ENCODE measurements around the gene FBXL2.
"Not testable (repeated sequence)": the region's sequence is repeated elsewhere in the genome, so short reads cannot be mapped to it uniquely, and the experiment has no call there.

The FBXL2 gene

DNA sequence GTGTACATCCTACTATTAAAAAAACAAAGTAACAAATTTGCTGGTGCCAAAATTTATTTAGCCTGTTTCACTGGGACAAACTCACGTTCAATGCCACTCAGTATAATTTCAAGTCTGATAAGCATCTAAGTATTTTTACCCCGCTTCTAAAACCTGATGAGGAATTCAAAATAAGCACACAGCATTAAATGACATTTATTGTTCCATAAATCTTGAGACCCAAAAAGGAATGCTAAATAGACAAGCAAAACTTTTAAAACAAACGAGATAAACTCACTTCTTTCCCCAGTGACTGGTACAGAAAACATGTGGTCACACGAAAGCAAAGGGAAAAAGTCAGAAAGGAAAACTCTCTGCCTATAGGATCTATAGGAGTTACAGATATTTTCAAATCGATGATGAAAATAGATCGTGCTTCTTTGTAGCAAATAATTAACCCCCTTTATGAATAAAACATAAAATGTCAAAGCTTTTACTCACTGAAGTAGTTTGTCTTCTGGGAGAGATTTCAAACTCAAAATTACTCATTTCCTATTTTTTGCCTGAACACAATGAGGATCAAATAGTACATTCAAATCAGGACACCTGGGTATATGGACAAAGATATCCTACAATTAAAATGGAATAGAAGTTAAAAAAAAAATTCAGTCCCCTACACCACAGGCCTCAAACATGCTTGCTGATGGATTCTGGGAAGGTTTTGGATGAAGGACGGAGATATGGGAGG, 111.3 kb downstream of the FBXL2 start:
- DNase-seq = no peak

DNA sequence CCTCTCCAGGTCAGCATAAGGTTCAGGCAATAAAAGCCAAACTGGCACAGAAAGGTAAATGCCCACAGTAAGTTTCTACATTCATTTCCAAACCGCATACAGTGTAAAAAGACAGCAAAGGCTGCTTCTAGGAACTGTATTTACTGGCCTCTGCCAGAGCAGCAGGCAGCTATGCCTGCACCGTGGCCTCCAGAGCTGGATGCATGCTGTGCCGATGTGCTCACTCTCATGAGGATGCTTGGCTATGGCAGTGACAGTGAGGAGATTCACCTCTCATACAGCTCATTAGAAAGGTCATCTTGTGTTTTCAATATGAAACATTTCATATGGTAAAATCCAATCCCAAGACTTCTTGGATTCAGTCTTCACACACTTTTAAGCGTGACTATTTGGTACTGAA, 112.7 kb downstream of the FBXL2 start:
- no peak for DNase-seq

DNA sequence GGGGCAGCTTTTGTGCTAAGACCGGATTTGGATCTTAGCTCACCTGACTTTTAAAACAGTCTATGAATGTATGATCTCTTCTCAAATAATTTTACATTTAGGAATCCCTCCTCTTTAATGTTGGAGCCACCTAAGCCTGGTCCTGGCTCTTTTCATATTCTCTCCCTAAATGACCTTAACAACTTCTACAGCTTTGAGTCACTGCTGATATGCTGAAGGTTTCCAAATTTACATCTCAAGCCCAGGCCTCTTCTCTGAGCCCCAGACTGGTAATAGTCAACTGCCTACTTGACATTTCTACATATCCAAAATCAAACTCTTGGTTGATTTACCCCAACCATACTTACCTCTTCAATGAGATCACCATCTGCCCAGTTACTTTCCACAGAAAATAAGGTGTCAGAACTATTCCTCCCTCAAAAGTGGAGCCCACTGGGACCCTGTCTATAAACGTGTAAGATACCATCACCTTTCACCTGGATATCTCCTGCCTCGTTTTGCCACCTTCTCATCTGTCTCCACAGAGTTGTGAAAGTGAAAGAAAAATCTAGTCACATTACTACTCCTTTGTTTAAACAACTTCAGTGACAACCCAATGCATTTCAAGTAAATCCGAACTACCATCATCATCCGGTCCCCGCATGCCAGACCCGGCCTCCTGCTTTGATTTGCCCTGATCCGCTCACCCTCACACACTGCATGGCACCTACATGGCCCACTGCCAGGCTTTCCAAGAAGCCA, 114.2 kb downstream of the FBXL2 start:
- DNase-seq = no peak

DNA sequence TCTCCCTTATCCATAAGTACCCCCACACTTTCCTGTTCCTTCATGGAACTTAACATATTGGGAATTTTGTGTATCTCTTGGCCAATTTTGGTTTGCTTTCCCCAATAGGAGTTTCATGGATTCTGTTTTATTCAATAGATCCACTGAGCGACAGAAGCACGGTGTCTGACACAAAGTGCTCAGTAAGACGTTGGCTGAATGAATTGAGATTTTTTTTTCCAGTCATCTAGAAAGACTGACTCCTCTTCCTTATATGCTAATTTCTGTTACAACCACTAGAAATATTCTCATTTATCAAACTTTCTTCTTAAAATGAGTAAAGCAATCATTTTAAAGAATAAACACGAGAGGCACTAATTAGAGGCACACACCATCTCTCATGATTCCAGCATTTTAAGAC, 114.9 kb downstream of the FBXL2 start:
- DNase-seq = no peak

DNA sequence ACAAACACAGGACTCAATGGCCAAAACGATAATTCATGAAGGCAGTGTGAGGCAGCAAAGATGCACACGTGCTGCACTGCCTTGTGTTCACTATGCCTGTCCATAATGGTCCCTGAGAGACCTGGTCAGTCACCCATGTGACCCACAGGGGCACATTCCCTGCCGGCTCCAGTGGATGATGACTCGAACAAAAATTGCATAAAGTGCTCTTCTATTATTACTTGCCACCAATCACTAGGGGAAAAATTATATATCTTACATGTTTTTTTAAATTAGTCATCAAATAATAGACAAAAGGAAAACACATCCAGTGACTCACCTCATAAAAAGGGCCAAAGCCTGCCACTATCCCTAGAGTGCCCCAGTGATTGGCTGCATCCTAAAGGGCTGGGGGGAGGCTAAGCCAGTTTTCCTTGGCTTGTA, 115.5 kb downstream of the FBXL2 start:
- no peak for DNase-seq

DNA sequence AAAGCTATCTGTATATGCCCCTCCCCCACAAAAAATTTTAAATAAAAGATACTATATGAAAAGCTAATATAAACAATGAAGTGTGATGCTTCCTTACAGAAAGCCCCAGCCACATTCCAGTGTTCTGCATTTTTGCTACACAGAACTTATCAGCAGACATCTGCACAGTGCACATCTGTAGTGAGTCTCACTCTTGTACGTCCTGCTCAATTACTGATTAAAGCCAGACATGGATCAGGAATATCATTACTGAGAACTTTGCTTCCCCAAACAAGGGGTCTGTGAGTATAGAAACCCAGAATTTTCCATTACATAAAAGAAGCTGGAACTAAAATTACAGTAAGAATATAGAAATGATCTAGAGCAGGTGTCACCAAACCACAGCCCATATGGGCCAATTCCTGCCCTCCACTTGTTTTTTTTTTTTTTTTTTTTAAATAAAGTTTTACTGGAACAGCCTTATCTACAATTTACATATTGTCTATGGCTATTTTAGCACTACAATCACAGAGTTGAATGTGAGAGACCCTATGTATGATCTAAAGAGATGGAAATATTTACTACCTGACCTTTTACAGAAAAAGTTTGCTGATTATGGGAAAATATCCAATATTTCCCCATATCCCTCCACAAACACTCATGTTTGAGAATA, 117.3 kb downstream of the FBXL2 start:
- no peak for DNase-seq

DNA sequence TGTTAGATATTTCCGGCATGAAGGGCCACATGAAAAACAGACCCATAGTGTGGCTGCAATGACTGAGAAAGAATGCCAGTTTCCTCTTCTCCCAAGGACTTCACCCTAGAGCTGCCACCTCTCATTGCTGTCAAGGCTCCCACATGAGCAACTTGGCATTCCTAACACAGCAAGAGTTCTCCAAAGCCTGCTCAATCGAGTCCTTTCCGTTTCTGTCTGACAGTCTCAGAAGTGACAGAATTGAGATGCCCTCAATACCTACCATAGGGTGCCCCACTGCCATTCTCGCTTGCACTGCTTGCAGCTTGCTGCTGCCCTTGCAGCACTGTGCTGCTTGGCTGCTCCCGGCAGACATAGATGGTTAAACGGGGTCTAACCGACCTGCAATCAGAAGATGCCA, 118.7 kb downstream of the FBXL2 start:
- DNase-seq = no peak

DNA sequence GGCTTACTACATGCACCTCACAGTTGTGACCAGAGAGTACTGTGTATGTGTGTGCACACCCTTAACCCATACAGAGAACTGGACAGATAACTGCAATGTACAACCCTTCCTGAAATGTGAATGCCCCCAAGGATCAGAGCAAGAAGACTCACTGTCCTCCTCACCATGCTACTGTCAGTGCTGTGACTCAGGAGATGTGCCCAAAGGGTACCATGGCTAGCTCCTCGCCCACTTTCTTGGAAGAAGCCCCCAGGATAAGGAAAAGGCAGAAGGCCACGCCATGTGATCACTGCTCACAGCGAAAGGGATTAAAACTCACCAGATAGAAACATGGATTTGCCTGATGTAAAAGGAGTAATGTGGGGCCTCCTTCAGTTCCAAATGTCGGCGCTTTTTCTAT, 121.2 kb downstream of the FBXL2 start:
- no peak for DNase-seq

DNA sequence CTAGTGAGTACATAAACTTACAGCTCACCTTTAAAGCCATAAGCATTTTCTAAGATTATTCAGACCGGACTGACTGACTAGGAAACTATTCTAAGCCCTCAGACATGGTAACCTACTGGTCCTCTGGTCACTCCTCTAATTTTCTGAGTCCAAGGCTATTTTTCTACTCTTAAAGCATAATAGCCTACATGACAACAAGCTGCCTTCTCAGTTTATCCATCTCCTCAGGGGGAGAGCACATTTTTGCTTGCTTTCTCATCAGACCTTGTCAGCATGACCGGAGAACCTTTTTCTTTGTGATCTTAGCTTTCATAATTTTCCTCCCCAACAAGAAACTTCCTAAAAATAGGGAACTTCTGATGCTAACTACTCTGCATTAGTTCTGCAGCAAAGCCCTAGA, 124.5 kb downstream of the FBXL2 start:
- no peak for DNase-seq

DNA sequence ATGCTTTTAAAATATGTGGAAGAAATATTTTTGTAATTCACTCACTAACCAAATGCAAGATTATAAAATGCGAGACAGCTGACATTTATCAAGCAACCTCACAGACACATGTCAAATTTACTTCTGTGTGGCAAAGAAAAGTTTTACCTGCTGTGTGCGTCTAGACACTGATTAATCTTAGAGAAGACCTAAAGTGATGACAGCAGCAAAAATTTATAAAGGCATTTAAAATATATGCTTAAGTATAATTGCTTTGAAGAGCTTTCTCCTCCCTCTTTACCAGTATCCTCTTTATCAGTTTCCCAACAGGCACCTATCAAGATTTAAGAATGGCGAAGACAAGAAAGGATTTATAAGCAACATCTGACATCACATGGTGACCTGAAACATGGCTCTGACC, 125.7 kb downstream of the FBXL2 start:
- DNase-seq = no peak

DNA sequence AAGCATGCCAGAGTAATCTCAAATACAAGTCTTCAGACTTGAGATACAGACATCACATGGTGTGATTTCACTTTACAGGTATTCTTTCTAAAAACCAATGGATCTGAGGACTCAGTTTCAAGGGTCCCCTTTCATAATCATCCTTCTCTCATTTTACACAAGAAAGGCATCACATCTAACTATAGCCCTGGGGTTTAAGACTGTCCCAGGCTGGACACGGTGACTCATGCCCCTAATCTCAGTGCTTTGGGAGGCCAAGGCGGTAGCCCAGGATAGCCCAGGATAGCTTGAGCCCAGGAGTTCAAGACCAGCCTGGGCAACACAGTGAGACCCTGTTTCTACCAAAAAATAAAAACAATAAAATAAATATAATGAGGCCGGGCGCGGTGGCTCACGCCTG, 126.5 kb downstream of the FBXL2 start:
- no peak for DNase-seq

DNA sequence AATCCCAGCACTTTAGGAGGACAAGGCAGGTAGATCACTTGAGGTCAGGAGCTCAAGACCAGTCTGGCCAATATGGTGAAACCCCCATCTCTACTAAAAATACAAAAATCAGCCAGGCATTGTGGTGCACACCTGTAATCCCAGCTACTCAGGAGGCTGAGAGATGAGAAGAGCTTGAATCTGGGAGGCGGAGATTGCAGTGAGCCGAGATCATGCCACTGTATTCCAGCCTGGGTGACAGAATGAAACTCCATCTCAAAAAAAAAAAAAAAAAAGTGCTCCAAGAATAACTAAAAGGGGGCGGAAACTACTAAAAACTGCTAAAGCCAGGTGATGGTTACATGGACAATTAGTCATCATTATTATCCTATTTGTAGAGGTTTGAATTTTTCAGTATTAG, 133.6 kb downstream of the FBXL2 start:
- DNase-seq = not testable (repeated sequence)

DNA sequence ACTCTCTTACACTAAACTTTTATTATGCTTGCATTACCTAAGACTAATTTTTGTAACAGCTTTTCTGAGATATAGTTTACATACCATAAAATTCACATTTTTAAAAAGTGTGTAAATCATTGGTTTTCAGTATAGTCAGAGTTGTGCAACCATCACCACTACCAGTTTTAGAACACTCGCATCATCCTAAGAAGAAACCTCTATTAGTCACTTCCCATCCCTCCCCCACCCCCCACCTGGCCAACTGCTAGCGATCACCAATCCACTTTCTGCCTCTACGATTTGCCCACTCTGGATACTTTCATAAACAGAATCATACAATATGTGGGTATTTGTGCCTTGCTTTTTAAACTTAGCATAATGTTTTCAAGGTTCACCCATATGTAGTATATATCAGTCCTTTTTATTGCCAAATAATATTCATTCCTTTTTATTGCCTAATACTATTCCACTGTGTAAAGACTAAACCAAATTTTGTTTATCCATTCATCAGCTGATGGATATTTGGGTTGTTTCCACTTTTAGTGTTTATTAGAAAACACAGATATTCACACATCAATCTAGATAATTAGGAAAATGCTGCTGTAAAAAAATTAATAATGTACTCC, 139.9 kb downstream of the FBXL2 start:
- no peak for DNase-seq

DNA sequence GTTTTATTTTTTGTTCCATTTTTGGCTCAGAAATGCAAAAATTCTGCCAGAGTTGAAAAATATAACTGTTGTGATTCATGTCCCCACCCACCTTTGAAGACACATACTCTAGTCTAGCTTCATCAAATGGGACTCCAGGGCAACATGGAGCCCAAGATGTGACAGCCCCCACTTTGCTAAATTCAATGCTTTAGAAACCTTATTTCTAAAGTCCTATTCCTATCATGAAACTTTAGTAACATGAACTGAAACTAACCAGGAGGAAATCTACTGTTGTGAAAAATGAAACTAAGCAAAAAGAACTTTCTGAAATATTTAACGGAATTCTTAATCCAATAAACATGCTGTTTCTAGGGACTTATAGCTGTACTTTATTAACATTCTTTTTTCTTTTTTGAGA, 142.7 kb downstream of the FBXL2 start:
- no peak for DNase-seq

DNA sequence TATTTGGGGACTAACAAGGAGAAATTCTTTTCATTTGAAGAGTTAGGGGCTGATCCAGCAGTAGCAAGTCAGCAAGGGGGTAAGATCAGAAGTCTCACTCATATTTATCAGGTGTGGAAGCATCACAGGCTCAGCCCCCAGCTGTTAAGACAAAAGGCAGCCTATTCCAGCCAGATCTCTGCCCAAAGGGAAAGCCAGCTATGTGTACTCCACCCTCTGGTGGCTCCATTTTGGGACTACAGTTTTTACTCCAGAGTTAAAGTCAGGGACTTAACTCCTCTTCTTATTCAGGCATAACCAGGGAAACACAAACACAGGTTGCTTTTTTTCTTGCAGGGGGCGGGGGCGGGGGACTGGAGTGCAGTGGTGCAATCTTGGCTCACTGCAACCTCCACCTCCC, 143.7 kb downstream of the FBXL2 start:
- DNase-seq = no peak

DNA sequence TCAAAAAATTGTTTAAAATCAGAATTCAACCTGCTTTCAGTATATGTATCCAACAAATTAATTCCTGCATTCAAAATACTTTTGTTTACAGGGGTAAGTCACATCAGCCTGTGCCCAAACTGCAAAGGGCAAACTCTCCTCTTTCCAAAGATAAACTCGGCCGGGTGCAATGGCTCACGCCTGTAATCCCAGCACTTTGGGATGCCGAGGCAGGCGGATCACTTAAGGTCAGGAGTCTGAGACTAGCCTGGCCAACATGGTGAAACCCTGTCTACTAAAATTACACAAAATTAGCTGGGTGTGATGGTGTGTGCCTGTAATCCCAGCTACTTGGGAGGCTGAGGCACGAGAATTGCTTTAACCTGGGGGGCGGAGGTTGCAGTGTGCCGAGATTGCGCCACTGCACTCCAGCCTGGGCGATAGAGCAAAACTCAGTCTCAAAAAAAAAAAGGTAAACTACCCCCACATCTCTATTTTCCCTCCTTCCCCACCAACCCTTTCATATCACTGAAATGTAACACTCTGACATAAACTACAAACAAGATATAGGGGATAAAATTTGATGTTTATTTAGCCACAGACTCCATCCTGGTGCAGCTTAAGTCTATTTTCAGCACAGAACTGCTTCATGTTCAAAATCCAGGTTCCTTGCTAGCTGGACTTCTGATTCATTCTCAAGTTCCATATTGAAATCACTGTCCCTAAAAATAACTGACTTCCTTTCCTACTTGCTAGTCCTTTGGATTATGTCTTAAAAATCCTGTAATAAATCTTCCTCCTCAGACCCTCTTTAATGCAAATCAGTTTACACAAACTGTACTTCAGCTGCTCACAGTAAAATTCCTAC, 147.6 kb downstream of the FBXL2 start:
- no peak for DNase-seq

DNA sequence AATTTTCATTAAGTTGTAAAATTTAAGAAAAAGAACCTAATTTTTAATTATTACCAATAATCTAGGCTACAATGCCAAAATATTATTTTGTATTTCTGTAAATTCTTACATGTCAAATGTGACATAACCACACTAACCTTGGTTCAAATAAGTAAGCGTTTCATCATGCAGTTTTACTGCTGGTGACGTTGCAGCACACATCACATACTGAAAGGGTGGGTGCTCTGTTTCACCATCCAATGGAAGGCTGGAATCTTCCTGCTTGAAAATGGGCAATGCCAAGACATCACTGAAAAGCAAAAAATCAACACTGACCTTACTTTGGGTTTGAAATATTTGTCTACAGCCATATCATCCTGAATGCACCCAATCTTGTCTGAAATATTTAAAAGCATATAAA, 148.2 kb downstream of the FBXL2 start:
- no peak for DNase-seq

DNA sequence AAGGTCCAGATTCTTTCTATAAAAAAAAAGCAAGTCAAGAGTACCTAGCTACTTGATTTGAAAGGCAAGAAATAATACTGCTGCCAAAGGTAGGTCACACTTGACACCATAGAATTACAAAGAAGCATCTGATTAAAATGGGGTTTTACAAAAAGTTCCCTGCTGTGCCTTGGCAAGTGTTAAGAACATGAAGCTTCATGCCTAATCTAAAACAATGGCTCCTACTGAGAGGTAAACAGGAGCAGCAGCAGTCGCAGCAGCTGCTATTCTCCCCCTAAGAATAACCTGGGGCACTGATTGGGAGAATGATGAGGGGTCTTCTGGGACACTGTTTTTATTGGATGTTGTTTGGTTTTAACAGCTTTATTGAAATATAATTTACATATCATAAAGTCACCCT, 148.8 kb downstream of the FBXL2 start:
- no peak for DNase-seq

DNA sequence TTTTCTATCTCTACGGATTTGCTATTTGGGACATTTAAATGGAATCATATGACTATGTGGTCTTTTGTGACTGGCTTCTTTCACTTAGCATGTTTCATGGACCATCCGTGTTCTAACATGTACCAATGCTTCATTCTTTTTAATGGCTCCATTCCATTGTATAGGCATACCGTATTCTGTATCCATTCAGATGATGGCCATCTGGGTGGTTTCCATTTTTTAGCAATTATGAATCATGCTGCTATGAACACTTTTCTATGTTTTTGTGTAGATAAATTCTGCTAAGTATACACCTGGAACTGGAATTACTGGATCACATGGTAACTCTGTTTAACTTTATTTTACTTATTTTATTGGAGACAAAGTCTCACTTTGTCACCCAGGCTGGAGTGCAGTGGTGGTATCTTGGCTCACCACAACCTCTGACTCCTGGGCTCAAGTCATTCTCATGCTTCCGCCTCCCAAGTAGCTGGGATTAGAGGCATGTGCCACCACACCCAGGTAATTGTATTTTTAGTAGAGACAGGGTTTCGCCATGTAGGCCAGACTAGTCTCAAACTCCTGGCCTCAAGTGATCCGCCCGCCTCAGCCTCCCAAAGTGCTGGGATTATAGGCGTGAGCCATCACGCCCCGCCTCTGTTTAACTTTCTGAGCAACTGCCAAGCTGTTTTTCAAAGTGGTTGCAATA, 149.5 kb downstream of the FBXL2 start:
- no peak for DNase-seq

DNA sequence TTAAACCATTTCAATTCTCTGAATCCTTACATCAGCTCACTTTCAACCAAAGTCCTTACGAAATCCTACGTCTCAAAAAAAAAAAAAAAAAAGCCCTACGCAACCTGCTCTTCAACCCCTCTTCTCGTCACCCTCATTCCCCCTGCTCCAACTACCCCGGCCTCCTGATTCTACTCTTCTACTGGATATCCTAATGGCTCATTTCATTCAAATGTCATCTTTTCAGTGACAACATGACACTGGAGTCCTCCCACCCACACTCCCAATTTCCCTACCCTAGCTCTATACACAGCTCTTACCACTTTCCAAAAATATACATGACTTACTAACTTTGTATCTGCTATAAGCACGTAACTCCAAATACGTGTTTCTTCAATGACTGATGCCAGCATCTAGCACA, 151.5 kb downstream of the FBXL2 start:
- DNase-seq = no peak

DNA sequence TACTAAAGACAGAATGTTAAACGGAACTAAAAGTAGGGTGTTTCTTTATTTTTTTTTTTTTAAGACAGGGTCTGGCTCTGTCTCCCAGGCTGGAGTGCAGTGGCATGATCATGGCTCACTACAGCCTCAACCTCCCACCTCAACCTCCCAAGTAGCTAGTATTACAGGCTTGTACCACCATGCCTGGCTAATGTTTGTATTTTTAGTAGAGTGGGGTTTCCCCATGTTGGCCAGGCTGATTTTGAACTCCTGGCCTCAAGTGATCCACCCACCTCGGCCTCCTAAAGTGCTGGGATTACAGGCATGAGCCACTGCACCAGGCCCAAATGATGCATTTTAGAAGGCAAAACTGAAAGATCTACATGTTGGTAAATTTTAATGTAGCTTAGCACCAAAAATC, 152.1 kb downstream of the FBXL2 start:
- DNase-seq = not testable (repeated sequence)

DNA sequence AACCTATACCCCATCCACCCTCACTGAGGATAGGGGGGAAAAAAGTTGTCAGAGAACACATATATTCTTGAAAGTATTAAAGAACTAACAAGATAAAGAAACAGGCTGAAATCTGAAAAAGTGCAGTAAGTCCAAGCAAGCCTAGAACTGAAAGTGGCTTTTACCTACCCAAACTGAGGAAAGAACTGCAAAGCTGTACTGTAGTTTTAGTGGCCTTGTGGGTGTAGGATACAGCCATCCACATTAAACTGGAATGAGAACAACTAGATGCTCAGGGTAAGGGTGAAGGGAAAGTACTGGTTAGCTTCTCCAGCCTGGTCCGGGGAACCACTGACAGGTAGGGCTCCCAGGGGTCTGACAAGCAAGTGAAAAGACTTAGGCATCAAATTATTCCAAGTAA, 152.8 kb downstream of the FBXL2 start:
- no peak for DNase-seq
